Trophoblast cell (in vitro differentiated cells and primary cell): ENCODE results near the gene SLC5A10.

Source experiments
- DNase-seq, 2 donors: peaks; one replicate each; pipeline ENCODE4 v3.0.0-alpha.2; 2016
- H2AFZ ChIP-seq: 2 replicates; pipeline ENCODE4 v1.6.1; 2013; ENCODE audit warnings: low read length, moderate library complexity, mild to moderate bottlenecking; ENCODE audit not compliant: insufficient read depth, poor library complexity
- H2AK5ac ChIP-seq: 2 replicates; pipeline ENCODE4 v1.6.1; 2013; ENCODE audit warnings: mild to moderate bottlenecking, low read length
- H2BK120ac ChIP-seq: 2 replicates; pipeline ENCODE4 v1.6.1; 2013; ENCODE audit warnings: low read length, mild to moderate bottlenecking, moderate library complexity; ENCODE audit not compliant: insufficient read depth, poor library complexity
- H2BK12ac ChIP-seq: 2 replicates; pipeline ENCODE4 v1.6.1; 2013; ENCODE audit warnings: mild to moderate bottlenecking, low read length, moderate library complexity
- H2BK5ac ChIP-seq: 2 replicates; pipeline ENCODE4 v1.6.1; 2013; ENCODE audit warnings: low read length, low read depth, moderate library complexity, mild to moderate bottlenecking; ENCODE audit not compliant: poor library complexity
- H3K14ac ChIP-seq: 2 replicates; pipeline ENCODE4 v1.6.1; 2013; ENCODE audit warnings: mild to moderate bottlenecking, low read length
- H3K18ac ChIP-seq: 2 replicates; pipeline ENCODE4 v1.6.1; 2013; ENCODE audit warnings: mild to moderate bottlenecking, low read length
- H3K23ac ChIP-seq: 2 replicates; pipeline ENCODE4 v1.6.1; 2013; ENCODE audit warnings: low read length
- H3K27ac ChIP-seq: 2 replicates; pipeline ENCODE4 v1.5.1; 2013; ENCODE audit warnings: low read depth, mild to moderate bottlenecking, inconsistent platforms, low read length, moderate library complexity
- H3K27me3 ChIP-seq: 2 replicates; pipeline ENCODE4 v1.6.1; 2013; ENCODE audit warnings: inconsistent platforms, mild to moderate bottlenecking, low read length, moderate library complexity; ENCODE audit not compliant: insufficient read depth
- H3K36me3 ChIP-seq, 2 experiments: 1 replicate in 1 of 2; 2 replicates in 1 of 2; pipeline ENCODE4 v1.6.1; 2013; ENCODE audit warnings: low read length in 2 of 2, mild to moderate bottlenecking in 2 of 2, moderate library complexity in 1 of 2; ENCODE audit not compliant: insufficient read depth in 2 of 2, control insufficient read depth in 1 of 2
- H3K4ac ChIP-seq: 2 replicates; pipeline ENCODE4 v1.6.1; 2013; ENCODE audit warnings: low read depth, mild to moderate bottlenecking, low read length, moderate library complexity
- H3K4me1 ChIP-seq, 2 experiments: 1 replicate in 1 of 2; 2 replicates in 1 of 2; pipeline ENCODE4 v1.6.1; 2013; ENCODE audit warnings: low read length in 2 of 2, mild to moderate bottlenecking in 2 of 2, moderate library complexity in 1 of 2; ENCODE audit not compliant: insufficient read depth in 2 of 2, control insufficient read depth in 1 of 2
- H3K4me2 ChIP-seq: 2 replicates; pipeline ENCODE4 v1.6.1; 2013; ENCODE audit warnings: inconsistent platforms, mild to moderate bottlenecking, low read length, moderate library complexity
- H3K4me3 ChIP-seq: 2 replicates; pipeline ENCODE4 v1.5.1; 2013; ENCODE audit warnings: mild to moderate bottlenecking, low read depth, low read length, inconsistent platforms
- H3K79me1 ChIP-seq: one replicate; pipeline ENCODE4 v1.6.1; 2013; ENCODE audit warnings: low read length
- H3K79me2 ChIP-seq: 2 replicates; pipeline ENCODE4 v1.6.1; 2013; ENCODE audit warnings: low read length, mild to moderate bottlenecking; ENCODE audit not compliant: control insufficient read depth, insufficient read depth, poor library complexity
- H3K9ac ChIP-seq: 2 replicates; pipeline ENCODE4 v1.6.1; 2013; ENCODE audit warnings: mild to moderate bottlenecking, low read length
- H3K9me3 ChIP-seq: 2 replicates; pipeline ENCODE4 v1.6.1; 2013; ENCODE audit warnings: low read depth, mild to moderate bottlenecking, control low read depth, inconsistent platforms, low read length; ENCODE audit not compliant: insufficient read depth
- H4K12ac ChIP-seq: 2 replicates; pipeline ENCODE4 v1.6.1; 2013; ENCODE audit warnings: low read depth, mild to moderate bottlenecking, low read length, moderate library complexity
- H4K8ac ChIP-seq: 2 replicates; pipeline ENCODE4 v1.6.1; 2013; ENCODE audit warnings: low read depth, mild to moderate bottlenecking, low read length, moderate library complexity
- H4K91ac ChIP-seq: one replicate; pipeline ENCODE4 v1.6.1; 2013; ENCODE audit warnings: low read depth, mild to moderate bottlenecking, low read length, moderate library complexity
- WGBS: extraction: QIAGEN DNeasy Blood & Tissue Kit; methylation state at CpG from one replicate; pipeline ENCODE4 v1.1.7; 2013; ENCODE audit warnings: missing lambda C conversion rate; ENCODE audit not compliant: insufficient read length, insufficient coverage; ENCODE audit errors: extremely low coverage; 5-methylcytosine and 5-hydroxymethylcytosine counted together

Gene SLC5A10

DNA sequence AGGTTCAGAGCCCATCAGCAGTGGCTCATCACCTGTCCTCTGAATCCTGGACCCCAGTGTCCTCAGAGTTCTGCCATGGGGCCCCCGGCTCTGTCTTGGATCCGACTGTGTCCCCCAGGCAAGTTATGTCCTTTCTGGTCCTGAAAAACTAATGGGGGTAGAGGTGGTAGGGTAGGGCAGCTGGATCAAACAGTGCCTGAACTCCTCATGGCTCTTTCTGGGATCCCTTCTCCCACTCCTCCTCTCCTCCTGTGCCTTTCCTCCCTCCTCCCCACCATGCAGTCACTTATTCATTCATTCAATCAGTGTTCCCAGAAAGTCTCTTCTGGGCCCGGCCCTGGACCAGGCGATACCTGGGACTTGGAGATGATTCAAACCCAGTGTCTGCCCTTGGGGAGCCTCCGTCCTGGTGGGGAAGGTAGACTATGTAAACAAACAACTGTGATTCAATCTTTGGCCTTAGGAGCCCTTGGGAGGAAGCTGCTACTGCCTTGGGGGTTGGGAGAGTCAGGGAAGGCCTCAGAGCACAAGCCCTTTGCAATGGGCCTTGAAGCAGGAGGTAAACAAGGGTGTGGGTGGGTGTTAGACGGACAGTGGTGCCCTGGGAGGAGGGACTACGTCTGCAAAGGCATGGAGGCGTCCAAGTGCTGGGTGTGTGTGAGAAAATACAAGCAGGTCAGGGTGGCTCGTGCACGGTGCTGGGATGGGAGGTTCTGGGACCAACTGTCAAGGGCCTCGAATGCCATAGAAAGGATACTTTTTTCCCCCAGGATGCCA lies 59.0 kb downstream of the SLC5A10 start:
- no peak overlapping the region for H3K4me3 ChIP-seq
- peak overlapping the region; percentile 38 for H3K18ac ChIP-seq
- no peak overlapping the region for H3K23ac ChIP-seq
- no peak for DNase-seq
- peak overlapping the region; percentile 52 for H2BK120ac ChIP-seq
- H4K91ac ChIP-seq = peak overlapping the region; percentile 74
- peak overlapping the region; percentile 65 for H3K14ac ChIP-seq
- WGBS = no CpG with 5 or more reads among the region's 11 CpGs
- no peak overlapping the region for H3K9ac ChIP-seq
- H3K27me3 ChIP-seq = no peaks in the 10 kb centered on the region
- H4K8ac ChIP-seq = peak overlapping the region; percentile 32
- no peak overlapping the region for H3K4me2 ChIP-seq
- no peak overlapping the region for H2BK5ac ChIP-seq
- H3K36me3 ChIP-seq = no peaks in the 10 kb centered on the region
- no peak overlapping the region for H4K12ac ChIP-seq
- H3K27ac ChIP-seq = no peak overlapping the region
- H2BK12ac ChIP-seq = peak overlapping the region; percentile 26
- H2AFZ ChIP-seq = no peak overlapping the region
- no peaks in the 10 kb centered on the region for H3K79me2 ChIP-seq
- peaks cover 6 to 13% of the 10 kb centered on the region in 2 experiments for H3K4me1 ChIP-seq
- no peaks in the 10 kb centered on the region for H3K9me3 ChIP-seq
- H2AK5ac ChIP-seq = no peak overlapping the region
- H3K79me1 ChIP-seq = peaks cover 6% of the 10 kb centered on the region
- H3K4ac ChIP-seq = no peak overlapping the region

DNA sequence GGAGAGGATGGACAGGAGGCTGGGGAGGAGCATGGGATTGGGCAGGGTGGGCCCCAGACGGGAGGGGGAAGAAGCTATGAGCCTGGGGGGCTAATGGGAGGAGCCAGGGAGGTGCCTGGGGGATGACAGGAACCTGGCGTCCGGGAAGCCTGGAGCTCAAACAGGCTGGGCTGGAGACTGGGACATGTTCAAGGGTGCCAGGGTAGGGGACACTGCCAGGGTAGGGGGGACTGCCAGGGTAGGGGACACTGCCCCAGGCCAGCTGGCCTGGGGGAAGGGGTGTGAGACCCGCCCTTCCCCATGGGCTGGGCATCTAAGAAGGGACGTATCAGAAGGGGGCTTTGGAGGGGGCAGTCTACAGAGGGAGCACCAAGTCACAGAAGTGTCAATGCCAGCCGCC lies 59.6 kb downstream of the SLC5A10 start:
- Histone ChIP-seq H3K4me3 (no peak overlapping the region), H3K9me3 (no peaks in the 10 kb centered on the region), H2AK5ac (peak overlapping the region; percentile 9), H3K4me1 (peaks cover 6 to 13% of the 10 kb centered on the region in 2 experiments), H3K27me3 (no peaks in the 10 kb centered on the region), H4K12ac (no peak overlapping the region), H3K4me2 (no peak overlapping the region), H2BK12ac (peak overlapping the region; percentile 15), H3K23ac (no peak overlapping the region), H3K79me1 (peaks cover 6% of the 10 kb centered on the region), H4K91ac (peak overlapping the region; percentile 59), H4K8ac (no peak overlapping the region), H3K79me2 (no peaks in the 10 kb centered on the region), H2BK120ac (peak overlapping the region; percentile 26), H3K9ac (no peak overlapping the region), H3K18ac (no peak overlapping the region), H3K27ac (no peak overlapping the region), H2AFZ (no peak overlapping the region), H3K36me3 (no peaks in the 10 kb centered on the region), H3K4ac (no peak overlapping the region), H3K14ac (no peak overlapping the region), H2BK5ac (no peak overlapping the region)
- no peak for DNase-seq
- no CpG with 5 or more reads among the region's 6 CpGs for WGBS

DNA sequence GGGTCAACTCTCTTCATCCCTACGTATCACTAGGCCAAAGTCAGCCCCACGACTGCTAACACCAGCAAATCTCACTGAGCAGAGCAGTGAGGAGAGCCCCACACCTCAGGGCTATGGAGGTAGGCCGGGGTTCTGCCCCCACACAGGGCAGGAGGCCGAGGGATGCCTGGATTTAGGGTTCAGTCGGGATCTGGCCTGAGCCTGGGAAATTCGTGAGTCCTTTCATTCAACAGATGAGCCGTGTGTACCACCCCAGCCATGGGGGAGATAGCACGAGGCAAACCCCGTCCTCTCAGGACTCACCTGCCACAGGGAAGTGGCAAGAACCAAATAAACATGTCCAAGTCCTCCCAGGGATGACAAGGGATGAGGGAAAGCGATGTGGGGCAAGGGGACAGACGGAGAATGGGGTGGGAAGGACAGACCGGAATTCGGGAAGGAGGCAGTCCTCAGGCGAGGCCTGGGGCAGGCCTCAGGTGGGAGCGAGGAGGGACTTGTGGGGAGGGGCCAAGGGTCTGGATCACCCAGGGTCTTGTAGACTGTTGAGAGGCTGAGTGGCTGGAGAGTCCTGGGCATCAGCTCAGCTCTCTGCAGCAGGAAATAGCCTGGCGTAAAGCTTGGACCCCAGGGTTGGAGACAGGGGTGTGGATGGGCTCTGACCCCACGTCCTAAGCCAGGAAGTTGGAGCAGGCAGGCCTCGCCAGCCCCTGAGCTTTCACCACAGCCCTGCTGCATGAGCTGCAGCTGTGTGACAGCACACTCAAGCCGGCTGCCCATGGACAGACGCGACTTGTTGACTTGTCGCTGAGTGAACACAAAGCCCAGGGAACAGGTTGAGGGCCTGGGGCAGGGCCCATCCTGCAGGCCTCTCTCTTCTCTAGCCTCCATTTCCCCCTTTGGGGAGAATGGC lies 60.5 kb downstream of the SLC5A10 start:
- H2BK5ac ChIP-seq = no peak overlapping the region
- no peak overlapping the region for H3K18ac ChIP-seq
- no peak overlapping the region for H2BK120ac ChIP-seq
- H3K23ac ChIP-seq = no peak overlapping the region
- H3K4me2 ChIP-seq = no peak overlapping the region
- no peak overlapping the region for H2AK5ac ChIP-seq
- no peak overlapping the region for H3K4ac ChIP-seq
- no peak overlapping the region for H2BK12ac ChIP-seq
- no peak for DNase-seq
- WGBS = no CpG with 5 or more reads among the region's 22 CpGs
- no peak overlapping the region for H3K27ac ChIP-seq
- no peak overlapping the region for H2AFZ ChIP-seq
- H3K4me1 ChIP-seq = peaks cover 6 to 13% of the 10 kb centered on the region in 2 experiments
- H4K12ac ChIP-seq = no peak overlapping the region
- peak overlapping the region; percentile 59 for H4K91ac ChIP-seq
- H3K14ac ChIP-seq = peak overlapping the region; percentile 21
- H3K36me3 ChIP-seq = no peaks in the 10 kb centered on the region
- H4K8ac ChIP-seq = no peak overlapping the region
- no peaks in the 10 kb centered on the region for H3K9me3 ChIP-seq
- H3K79me1 ChIP-seq = peaks cover 6% of the 10 kb centered on the region
- H3K27me3 ChIP-seq = no peaks in the 10 kb centered on the region
- H3K9ac ChIP-seq = no peak overlapping the region
- no peaks in the 10 kb centered on the region for H3K79me2 ChIP-seq
- H3K4me3 ChIP-seq = no peak overlapping the region

DNA sequence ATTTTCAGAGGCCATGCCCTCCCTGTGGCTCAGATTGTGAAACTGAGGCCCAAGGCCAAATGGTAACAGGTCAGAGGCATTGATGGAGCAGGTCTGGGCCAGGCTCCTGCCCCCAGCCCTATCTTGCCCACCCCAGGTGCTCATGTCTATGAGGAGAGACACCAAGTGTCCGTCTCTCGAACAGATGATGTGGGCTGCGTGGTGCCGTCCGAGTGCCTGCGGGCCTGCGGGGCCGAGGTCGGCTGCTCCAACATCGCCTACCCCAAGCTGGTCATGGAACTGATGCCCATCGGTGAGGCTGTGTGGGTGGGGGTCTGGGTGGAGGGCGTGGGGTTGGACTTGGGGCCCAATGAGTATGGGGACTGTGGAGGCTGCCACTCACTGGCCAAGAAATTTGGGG lies 61.3 kb downstream of the SLC5A10 start:
- Histone ChIP-seq H3K4me3 (no peak overlapping the region), H3K23ac (no peak overlapping the region), H2AK5ac (no peak overlapping the region), H3K4me2 (no peak overlapping the region), H2AFZ (no peak overlapping the region), H4K91ac (no peak overlapping the region), H3K9me3 (no peaks in the 10 kb centered on the region), H4K8ac (no peak overlapping the region), H3K79me2 (no peaks in the 10 kb centered on the region), H3K27ac (no peak overlapping the region), H3K9ac (no peak overlapping the region), H2BK120ac (no peak overlapping the region), H2BK5ac (no peak overlapping the region), H3K14ac (no peak overlapping the region), H3K36me3 (no peaks in the 10 kb centered on the region), H3K27me3 (no peaks in the 10 kb centered on the region), H4K12ac (no peak overlapping the region), H3K18ac (no peak overlapping the region), H3K79me1 (peaks cover 6% of the 10 kb centered on the region), H3K4ac (no peak overlapping the region), H3K4me1 (peaks cover 6 to 13% of the 10 kb centered on the region in 2 experiments), H2BK12ac (no peak overlapping the region)
- DNase-seq = no peak
- no CpG with 5 or more reads among the region's 12 CpGs for WGBS
